HG02759 (cell line): ENCODE results near the gene KCNN4.

Experiments used
- ATAC-seq: cut with Tn5 transposase; IDR thresholded peaks from one replicate; pipeline ENCODE4 v1.9.1; 2021; ENCODE audit warnings: mild to moderate bottlenecking, moderate library complexity; ENCODE audit not compliant: unreplicated experiment

KCNN4 gene

GRCh38 chr19:43721469-43722048 is 59.2 kb downstream of the KCNN4 start:
- ATAC-seq: no peak

- no peak for ATAC-seq
Observed at GRCh38 chr19:43720936-43721335, 59.8 kb downstream of the KCNN4 start.

- no peak for ATAC-seq
Observed at GRCh38 chr19:43719918-43720317, 60.9 kb downstream of the KCNN4 start.

GRCh38 chr19:43719378-43719868 is 61.4 kb downstream of the KCNN4 start:
- ATAC-seq: no peak

- ATAC-seq: no peak
Observed at GRCh38 chr19:43718627-43719377, 62.0 kb downstream of the KCNN4 start.
